Measurements from ENCODE around the gene PBX1. TPM values are rescaled to one million over a fixed set of nuclear protein-coding genes. Genes with fewer than 3 reads are reported as not detected.
A peak's percentile ranks its signal among the peaks of the same experiment; 100 is the strongest.

Gene PBX1
- total RNA-seq, 2 donors from 2014 or later, result 59.9 to 79.2 TPM

GRCh38 chr1:164645921-164646320, 86.9 kb downstream of the PBX1 start:
- peaks cover 18% of the 10 kb centered on the region for H3K4me1 ChIP-seq (ENCODE audit: control insufficient read depth, insufficient read depth, low read length)
- Mint-ChIP-seq H3K9me3 (no peaks in the 10 kb centered on the region), H3K36me3 (ENCODE audit: low read depth) (peaks cover 16% of the 10 kb centered on the region), H3K27ac (peak overlapping the region; percentile 20), H3K27me3 (ENCODE audit: insufficient read depth) (no peaks in the 10 kb centered on the region), H3K4me1 (peaks cover 37% of the 10 kb centered on the region), H3K4me3 (no peak overlapping the region)
- peak overlapping the region; percentile 97 for H3K27ac ChIP-seq (ENCODE audit: low read depth, low read length)
- H3K4me3 ChIP-seq (ENCODE audit: low read length), result no peak overlapping the region
- WGBS, 2 experiments (ENCODE audit: insufficient coverage in 1 of 2, insufficient read length in 1 of 2), result 95 to 100% methylated on average over 1 to 2 of the region's 2 CpGs
- no peak for TF ChIP-seq CTCF (conservative IDR thresholded peaks at IDR 0.05)
- H3K27me3 ChIP-seq (ENCODE audit: control insufficient read depth, insufficient read depth, low read length, poor library complexity, severe bottlenecking), result no peaks in the 10 kb centered on the region
- no peak overlapping the region for H3K9ac ChIP-seq (ENCODE audit: extremely low read depth, low read length, poor library complexity, severe bottlenecking)
- no peaks in the 10 kb centered on the region for H3K36me3 ChIP-seq (ENCODE audit: control insufficient read depth, insufficient read depth, low read length)
- H3K9me3 ChIP-seq (ENCODE audit: control insufficient read depth, low read length), result no peaks in the 10 kb centered on the region
- DNase-seq, result no peak

GRCh38 chr1:164647211-164647610, 88.2 kb downstream of the PBX1 start:
- Mint-ChIP-seq H3K27ac (peak overlapping the region; percentile 74), H3K36me3 (ENCODE audit: low read depth) (peaks cover 14% of the 10 kb centered on the region), H3K27me3 (ENCODE audit: insufficient read depth) (no peaks in the 10 kb centered on the region), H3K9me3 (no peaks in the 10 kb centered on the region), H3K4me3 (no peak overlapping the region), H3K4me1 (peaks cover 43% of the 10 kb centered on the region)
- Histone ChIP-seq H3K9me3 (ENCODE audit: control insufficient read depth, low read length) (no peaks in the 10 kb centered on the region), H3K27me3 (ENCODE audit: control insufficient read depth, insufficient read depth, low read length, poor library complexity, severe bottlenecking) (no peaks in the 10 kb centered on the region), H3K4me1 (ENCODE audit: control insufficient read depth, insufficient read depth, low read length) (peaks cover 18% of the 10 kb centered on the region), H3K36me3 (ENCODE audit: control insufficient read depth, insufficient read depth, low read length) (no peaks in the 10 kb centered on the region), H3K9ac (ENCODE audit: extremely low read depth, low read length, poor library complexity, severe bottlenecking) (no peak overlapping the region), H3K4me3 (ENCODE audit: low read length) (no peak overlapping the region), H3K27ac (ENCODE audit: low read depth, low read length) (peak overlapping the region; percentile 41)
- no peak for DNase-seq
- TF ChIP-seq CTCF (conservative IDR thresholded peaks at IDR 0.05), result no peak
- 23 to 70% methylated on average over 4 to 6 of the region's 6 CpGs for WGBS, 2 experiments (ENCODE audit: insufficient coverage in 1 of 2, insufficient read length in 1 of 2)

- Mint-ChIP-seq H3K9me3 (no peaks in the 10 kb centered on the region), H3K4me1 (peaks cover 43% of the 10 kb centered on the region), H3K4me3 (no peak overlapping the region), H3K27me3 (ENCODE audit: insufficient read depth) (no peaks in the 10 kb centered on the region), H3K36me3 (ENCODE audit: low read depth) (peaks cover 6% of the 10 kb centered on the region), H3K27ac (peak overlapping the region; percentile 4)
- Histone ChIP-seq H3K4me3 (ENCODE audit: low read length) (no peak overlapping the region), H3K27me3 (ENCODE audit: control insufficient read depth, insufficient read depth, low read length, poor library complexity, severe bottlenecking) (no peaks in the 10 kb centered on the region), H3K9me3 (ENCODE audit: control insufficient read depth, low read length) (no peaks in the 10 kb centered on the region), H3K4me1 (ENCODE audit: control insufficient read depth, insufficient read depth, low read length) (peaks cover 18% of the 10 kb centered on the region), H3K36me3 (ENCODE audit: control insufficient read depth, insufficient read depth, low read length) (no peaks in the 10 kb centered on the region), H3K27ac (ENCODE audit: low read depth, low read length) (no peak overlapping the region), H3K9ac (ENCODE audit: extremely low read depth, low read length, poor library complexity, severe bottlenecking) (no peak overlapping the region)
- no peak for DNase-seq
- no peak for TF ChIP-seq CTCF (conservative IDR thresholded peaks at IDR 0.05)
- WGBS, 2 experiments (ENCODE audit: insufficient coverage in 1 of 2, insufficient read length in 1 of 2), result 68% methylated on average over 2 of the region's 2 CpGs; no CpG with 5 or more reads in 1 of the 2 experiments
These were observed 89.7 kb downstream of the PBX1 start for GRCh38 chr1:164648636-164649035.

Data from endodermal cell (in vitro differentiated cells).